Gastroesophageal sphincter (tissue), 4 donors: ENCODE data around the gene ATP11A. TPM values are rescaled to one million over a fixed set of nuclear protein-coding genes. Genes with fewer than 3 reads are reported as not detected.

Experiments used
- ATAC-seq: fragments of 150-250 bp; one replicate; pipeline ENCODE4 v1.9.1; 2016; ENCODE audit warnings: mild to moderate bottlenecking, moderate library complexity
- H3K27ac ChIP-seq, 4 donors: fragments of 200-600 bp; sonication (generic) in 3 of 4; 1 replicate in 3 of 4; 2 replicates in 1 of 4; pipeline ENCODE4 v1.5.1; 2016 to 2019
- H3K27me3 ChIP-seq: fragments of 200-600 bp; sonication (generic); one replicate; pipeline ENCODE4 v1.5.1; 2019
- H3K36me3 ChIP-seq, 2 donors: fragments of 200-600 bp; sonication (generic); one replicate each; pipeline ENCODE4 v1.5.1; 2019; ENCODE audit warnings: control low read depth in 1 of 2
- H3K4me1 ChIP-seq, 3 donors: fragments of 200-600 bp; sonication (generic); 1 replicate in 2 of 3; 2 replicates in 1 of 3; pipeline ENCODE4 v1.5.1; 2016 to 2019; ENCODE audit warnings: control low read depth in 2 of 3
- H3K4me3 ChIP-seq, 2 donors: fragments of 200-600 bp; sonication (generic); one replicate each; pipeline ENCODE4 v1.5.1; 2019; ENCODE audit warnings: mild to moderate bottlenecking in 1 of 2, moderate library complexity in 1 of 2
- H3K9me3 ChIP-seq, 3 donors: fragments of 200-600 bp; sonication (generic); one replicate each; pipeline ENCODE4 v1.5.1; 2017 to 2019; ENCODE audit warnings: control low read depth in 2 of 3
- EP300 ChIP-seq: sonication (generic); formaldehyde crosslinking; IDR thresholded peaks from one replicate; pipeline ENCODE4 v1.6.1; 2017; ENCODE audit warnings: antibody characterized with exemption, mild to moderate bottlenecking
- POLR2A ChIP-seq, 2 donors: fragments of 450-650 bp; IDR thresholded peaks; one replicate each; pipeline ENCODE4 v1.6.1; 2017; ENCODE audit warnings: antibody characterized with exemption in 2 of 2, mild to moderate bottlenecking in 2 of 2, moderate library complexity in 1 of 2
- POLR2AphosphoS5 ChIP-seq: sonication (generic); formaldehyde crosslinking; IDR thresholded peaks from one replicate; pipeline ENCODE4 v1.6.1; 2017; ENCODE audit warnings: antibody characterized with exemption
- WGBS, 2 donors: methylation state at CpG; one replicate each; pipeline ENCODE4 v1.1.5; 2018; ENCODE audit warnings: low coverage in 1 of 2; 5-methylcytosine and 5-hydroxymethylcytosine counted together
- total RNA-seq, 4 donors: library from RNA; depleted of rRNA; stranded (reverse); fragments of >200 nt; gene quantifications; one replicate each; pipeline ENCODE4 v1.1.0, GENCODE V29; 2016
- TF ChIP-seq, protein P1 (sequence below), 4 experiments: fragments of 200-600 bp in 2 of 4; fragments of 450-650 bp in 2 of 4; sonication (generic) in 1 of 4; IDR thresholded peaks; one replicate each; pipeline ENCODE4 v1.5.1; 2017 to 2019; ENCODE audit warnings: antibody characterized with exemption in 4 of 4, mild to moderate bottlenecking in 2 of 4, moderate library complexity in 2 of 4

ATP11A gene
- total RNA-seq, 4 donors from 2014 or later, result 12.9 to 21.7 (median 17.1) TPM

DNA sequence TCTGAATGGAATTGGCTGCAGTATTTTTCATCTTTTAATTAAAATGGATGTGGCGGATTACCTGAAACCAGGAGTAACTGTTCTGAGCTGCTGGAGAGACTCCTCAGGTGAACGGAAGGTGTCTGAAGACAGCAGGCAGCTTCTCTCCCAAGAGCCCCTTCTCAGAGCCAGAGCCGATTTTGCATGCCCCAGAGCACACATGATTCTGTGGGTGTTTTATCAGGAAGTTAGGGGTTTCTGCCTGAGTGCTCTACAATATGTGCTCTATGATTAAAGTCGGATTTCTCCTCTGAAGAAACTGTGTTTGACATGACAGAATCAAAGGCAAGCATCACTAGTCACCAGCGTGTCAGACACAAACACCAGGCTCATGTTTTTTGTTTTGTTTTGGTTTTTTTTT is 218.5 kb downstream of the ATP11A start:
- 69 to 81% methylated on average over 2 of the region's 5 CpGs for WGBS, 2 donors
- H3K36me3 ChIP-seq, result no peaks in the 10 kb centered on the region
- TF ChIP-seq, protein P1, sequence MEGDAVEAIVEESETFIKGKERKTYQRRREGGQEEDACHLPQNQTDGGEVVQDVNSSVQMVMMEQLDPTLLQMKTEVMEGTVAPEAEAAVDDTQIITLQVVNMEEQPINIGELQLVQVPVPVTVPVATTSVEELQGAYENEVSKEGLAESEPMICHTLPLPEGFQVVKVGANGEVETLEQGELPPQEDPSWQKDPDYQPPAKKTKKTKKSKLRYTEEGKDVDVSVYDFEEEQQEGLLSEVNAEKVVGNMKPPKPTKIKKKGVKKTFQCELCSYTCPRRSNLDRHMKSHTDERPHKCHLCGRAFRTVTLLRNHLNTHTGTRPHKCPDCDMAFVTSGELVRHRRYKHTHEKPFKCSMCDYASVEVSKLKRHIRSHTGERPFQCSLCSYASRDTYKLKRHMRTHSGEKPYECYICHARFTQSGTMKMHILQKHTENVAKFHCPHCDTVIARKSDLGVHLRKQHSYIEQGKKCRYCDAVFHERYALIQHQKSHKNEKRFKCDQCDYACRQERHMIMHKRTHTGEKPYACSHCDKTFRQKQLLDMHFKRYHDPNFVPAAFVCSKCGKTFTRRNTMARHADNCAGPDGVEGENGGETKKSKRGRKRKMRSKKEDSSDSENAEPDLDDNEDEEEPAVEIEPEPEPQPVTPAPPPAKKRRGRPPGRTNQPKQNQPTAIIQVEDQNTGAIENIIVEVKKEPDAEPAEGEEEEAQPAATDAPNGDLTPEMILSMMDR (IDR thresholded peaks at IDR 0.05), result no peak
- TF ChIP-seq EP300 (no peak), POLR2AphosphoS5 (no peak), POLR2A (IDR thresholded peaks at IDR 0.05) (no peak)

DNA sequence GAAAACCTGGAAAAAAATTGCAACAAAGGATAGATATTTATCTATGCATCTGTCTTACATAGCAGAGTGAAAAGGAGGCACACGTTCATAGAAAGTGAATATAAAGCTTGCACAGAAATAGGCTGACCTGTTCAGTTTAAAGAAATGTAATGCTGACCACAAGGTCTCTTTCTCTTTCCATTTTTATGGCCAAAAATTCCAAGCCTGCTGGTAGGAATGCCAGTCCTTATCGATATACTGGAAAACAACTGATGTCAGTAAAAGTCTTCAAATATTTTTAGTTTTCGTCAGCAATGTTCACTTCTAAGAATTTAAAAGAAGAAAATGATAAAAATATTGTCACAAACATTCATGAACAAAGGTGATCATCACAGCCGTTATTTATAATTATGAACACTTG is 220.2 kb downstream of the ATP11A start:
- H3K9me3 ChIP-seq, result peaks cover 0 to 10% (median 0%) of the 10 kb centered on the region in 3 donors
- H3K4me3 ChIP-seq, result no peak overlapping the region
- peaks cover 57% of the 10 kb centered on the region for H3K27me3 ChIP-seq
- H3K27ac ChIP-seq, result no peak overlapping the region
- no peak for ATAC-seq
- no peaks in the 10 kb centered on the region for H3K4me1 ChIP-seq
- 61 to 66% methylated on average over 4 of the region's 4 CpGs for WGBS, 2 donors
- H3K36me3 ChIP-seq, result no peaks in the 10 kb centered on the region
- TF ChIP-seq POLR2A (IDR thresholded peaks at IDR 0.05) (no peak), EP300 (no peak), POLR2AphosphoS5 (no peak)
- TF ChIP-seq, protein P1 (IDR thresholded peaks at IDR 0.05), result no peak

More for the DNA sequence above, 218.5 kb downstream of the ATP11A start:
- H3K27ac ChIP-seq, result no peak overlapping the region
- peaks cover 52% of the 10 kb centered on the region for H3K27me3 ChIP-seq
- H3K4me3 ChIP-seq, result no peak overlapping the region
- H3K4me1 ChIP-seq, result no peaks in the 10 kb centered on the region
- no peak for ATAC-seq
- H3K9me3 ChIP-seq, result peaks cover 0 to 19% (median 0%) of the 10 kb centered on the region in 3 donors

DNA sequence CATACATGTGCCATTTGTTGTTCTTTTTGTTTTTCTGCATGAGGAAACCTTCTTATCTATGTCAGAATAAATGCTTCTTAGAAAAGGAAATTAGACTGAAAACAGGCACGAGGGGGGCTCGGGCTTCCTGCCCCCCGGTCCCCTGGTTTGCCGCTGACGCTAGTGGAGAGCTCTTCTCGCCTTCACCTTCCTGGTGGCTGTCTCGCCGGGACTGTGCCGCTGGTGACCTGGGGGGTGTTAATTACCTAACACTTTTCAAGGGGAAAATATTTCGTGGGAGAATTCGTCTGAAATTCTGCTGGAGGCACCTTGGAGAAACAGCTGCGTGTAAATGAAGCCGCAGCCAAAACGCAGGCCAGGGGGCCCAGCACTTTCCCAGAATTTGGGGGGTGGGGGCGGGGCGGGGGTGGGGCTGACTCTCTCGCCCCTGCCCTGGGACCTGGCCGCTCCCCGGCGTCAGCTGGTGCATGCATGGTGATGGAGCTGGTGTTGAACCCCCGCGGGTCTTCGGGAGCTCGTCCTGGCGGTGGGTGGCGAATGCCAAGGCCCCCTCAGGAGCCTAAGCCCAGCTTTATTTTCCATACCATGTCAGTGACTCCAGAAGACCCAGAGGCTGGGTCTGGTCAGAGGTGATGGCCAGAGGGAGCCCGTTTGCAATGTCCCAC is 220.9 kb downstream of the ATP11A start:
- Histone ChIP-seq H3K4me3 (no peak overlapping the region), H3K27me3 (peaks cover 65% of the 10 kb centered on the region), H3K9me3 (peaks cover 0 to 3% (median 0%) of the 10 kb centered on the region in 3 donors), H3K27ac (no peak overlapping the region), H3K36me3 (no peaks in the 10 kb centered on the region), H3K4me1 (no peaks in the 10 kb centered on the region)
- 37 to 41% methylated on average over 6 to 14 of the region's 27 CpGs for WGBS, 2 donors
- ATAC-seq, result no peak
- TF ChIP-seq EP300 (no peak), POLR2A (IDR thresholded peaks at IDR 0.05) (no peak), POLR2AphosphoS5 (no peak)
- TF ChIP-seq, protein P1 (IDR thresholded peaks at IDR 0.05), result no peak

DNA sequence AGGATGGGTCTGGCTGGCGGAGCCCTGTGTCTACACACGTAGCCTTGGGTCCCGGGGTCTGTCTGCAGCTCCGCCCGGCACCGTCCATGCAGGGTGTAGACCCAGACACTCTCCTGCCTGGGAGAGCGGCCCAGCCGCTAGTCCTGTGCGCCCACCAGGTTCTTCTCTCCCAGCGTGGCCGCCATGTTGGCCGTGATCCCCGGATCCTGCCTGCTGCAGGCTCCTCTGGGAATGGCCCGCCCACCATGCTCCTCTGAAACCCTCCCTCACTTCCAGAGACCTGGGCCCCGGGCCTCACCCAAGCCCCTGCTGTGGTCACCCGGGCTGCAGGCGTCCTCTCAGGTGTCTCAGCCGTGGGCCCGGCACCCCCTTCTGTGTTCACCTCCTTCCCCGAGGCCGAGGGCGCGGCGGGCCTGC is 221.5 kb downstream of the ATP11A start:
- no peak for ATAC-seq
- Histone ChIP-seq H3K4me3 (no peak overlapping the region), H3K9me3 (no peaks in the 10 kb centered on the region), H3K27me3 (peaks cover 65% of the 10 kb centered on the region), H3K36me3 (no peaks in the 10 kb centered on the region), H3K27ac (no peak overlapping the region), H3K4me1 (no peaks in the 10 kb centered on the region)
- TF ChIP-seq, protein P1 (IDR thresholded peaks at IDR 0.05), result no peak
- TF ChIP-seq POLR2AphosphoS5 (no peak), POLR2A (IDR thresholded peaks at IDR 0.05) (no peak), EP300 (no peak)
- WGBS, 2 donors, result no CpG with 5 or more reads among the region's 24 CpGs

DNA sequence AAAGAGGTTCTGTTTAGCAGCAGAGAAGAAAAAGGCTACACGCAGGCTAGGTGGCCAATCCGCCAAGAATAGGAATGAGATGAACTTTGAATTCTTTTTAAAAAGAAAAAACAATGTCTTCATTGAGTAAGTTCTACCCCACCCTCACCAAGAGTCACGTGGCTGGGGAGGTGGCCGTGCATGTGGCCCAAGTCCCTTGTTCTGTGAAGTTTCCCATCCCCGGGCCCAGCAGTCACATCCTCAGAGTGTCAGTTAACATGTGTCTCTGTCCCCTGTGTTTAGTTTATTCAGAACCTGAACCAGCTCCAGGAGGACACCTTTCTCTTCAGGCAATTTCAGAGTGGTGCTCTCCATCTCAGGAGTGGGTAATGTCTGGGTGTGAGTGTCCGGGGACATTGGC is 222.0 kb downstream of the ATP11A start:
- TF ChIP-seq EP300 (no peak), POLR2A (IDR thresholded peaks at IDR 0.05) (no peak), POLR2AphosphoS5 (no peak)
- TF ChIP-seq, protein P1 (IDR thresholded peaks at IDR 0.05), result no peak
- Histone ChIP-seq H3K27ac (no peak overlapping the region), H3K36me3 (no peaks in the 10 kb centered on the region), H3K4me3 (no peak overlapping the region), H3K9me3 (no peaks in the 10 kb centered on the region), H3K4me1 (no peaks in the 10 kb centered on the region), H3K27me3 (peaks cover 70% of the 10 kb centered on the region)
- ATAC-seq, result no peak
- WGBS, 2 donors, result 93 to 100% methylated on average over 1 to 6 of the region's 6 CpGs
